GM15510 (cell line): ENCODE measurements around the gene BORCS6.

ENCODE experiments used
- POLR2A ChIP-seq: IDR thresholded peaks from 3 replicates; pipeline ENCODE4 v1.6.1; 2011; ENCODE audit warnings: borderline replicate concordance; ENCODE audit not compliant: insufficient read length; ENCODE audit errors: extremely low read depth

Gene BORCS6

DNA sequence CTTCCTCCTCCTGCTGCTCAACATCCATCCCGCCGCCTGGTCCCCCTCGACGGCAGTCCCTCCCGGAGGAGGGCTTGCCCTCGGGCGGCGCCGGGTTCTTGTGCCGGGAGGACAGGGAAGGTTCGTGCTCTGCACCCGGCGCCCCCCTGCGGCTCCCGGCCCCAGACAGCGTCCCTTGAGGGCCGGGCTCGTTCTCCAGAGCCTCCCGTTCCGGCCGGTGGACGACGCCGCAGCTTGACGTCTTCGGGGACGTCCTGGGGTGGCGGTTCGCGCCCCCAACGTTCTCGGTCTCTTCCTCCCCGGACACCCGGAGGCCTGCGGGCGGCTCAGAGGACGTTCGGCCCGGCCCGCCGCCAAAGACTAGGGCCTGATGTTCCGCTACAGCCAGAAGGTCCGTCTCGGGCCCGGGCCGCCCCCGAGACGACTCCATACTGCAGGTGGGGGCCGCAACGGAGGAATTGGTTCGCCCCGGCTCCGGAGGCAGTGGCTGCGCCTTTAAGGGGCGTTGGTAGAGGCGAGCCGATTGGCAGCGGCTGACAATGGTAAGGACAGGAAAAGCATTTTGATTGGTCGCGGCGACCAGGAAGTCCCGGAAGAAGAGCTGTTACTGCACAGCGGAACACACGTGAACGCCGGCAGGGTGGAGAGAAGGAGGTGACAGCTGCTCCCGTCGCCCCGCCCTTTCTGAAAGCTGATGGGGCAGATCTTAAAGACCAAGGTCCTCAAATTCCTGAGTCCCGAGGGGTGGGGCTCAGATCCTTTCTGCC is at the start of gene BORCS6:
BORCS6 (minus strand) TSS at position 470 of the 767 bp plus-strand sequence; CDS start at position 430, 40 bp downstream.
- peak; percentile 74 for TF ChIP-seq POLR2A

DNA sequence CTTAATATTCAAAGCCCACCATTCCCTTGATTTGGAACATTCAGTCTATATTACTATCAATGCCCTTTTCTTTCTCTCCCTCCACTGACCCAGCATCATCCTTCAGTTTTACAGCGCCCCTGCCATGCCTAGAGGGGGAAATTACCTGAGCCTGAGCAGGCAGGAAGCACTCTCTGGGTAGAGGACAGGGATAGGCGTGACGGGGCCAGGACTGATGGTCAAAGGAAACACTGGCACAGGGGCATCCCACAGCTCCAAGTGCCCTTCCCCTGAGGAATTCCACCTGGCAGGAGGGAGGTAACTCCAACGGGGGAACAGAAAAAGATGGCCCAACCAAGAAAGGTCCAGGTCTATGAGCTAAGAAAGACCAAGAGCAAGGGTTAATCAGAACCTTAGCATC is 47.9 kb upstream of the BORCS6 start:
- no peak for TF ChIP-seq POLR2A

DNA sequence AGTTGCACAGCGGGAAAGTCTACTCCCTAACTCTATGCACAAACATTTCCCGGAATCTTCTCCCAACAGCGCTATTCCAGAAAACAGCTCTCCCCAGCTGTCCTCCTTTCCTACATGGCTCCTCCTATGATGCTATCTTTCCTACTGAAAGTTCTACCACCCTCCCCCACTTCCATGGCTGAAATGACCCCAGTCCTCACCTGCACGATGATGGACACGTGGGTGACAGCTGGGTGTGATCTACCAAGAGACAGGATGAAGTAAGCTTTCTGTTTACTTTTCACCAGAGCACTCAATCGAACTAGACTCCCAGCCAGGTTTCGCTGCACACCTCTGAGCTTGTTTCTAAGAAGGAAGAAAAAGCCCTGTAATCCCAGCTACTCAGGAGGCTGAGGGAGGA is 47.2 kb upstream of the BORCS6 start:
- TF ChIP-seq POLR2A = no peak

DNA sequence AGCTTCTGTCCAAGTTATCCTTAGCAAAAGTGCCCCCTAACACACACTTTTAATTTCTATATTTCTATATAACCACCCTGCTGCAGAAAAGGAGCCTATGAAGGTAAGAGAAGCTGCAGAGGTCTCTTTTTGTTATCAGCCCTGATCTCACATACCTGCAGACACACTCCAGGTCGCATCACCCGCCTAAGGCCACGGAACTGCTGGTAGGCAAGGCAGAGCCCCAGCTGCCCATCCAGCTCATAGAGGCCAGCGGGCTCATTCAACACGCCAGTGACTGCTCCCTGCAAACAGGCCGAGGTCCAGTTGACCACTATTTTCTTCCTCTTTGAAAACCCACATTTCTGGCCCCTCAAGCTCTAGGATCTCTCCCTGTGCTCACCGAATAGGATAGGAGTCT is 45.7 kb upstream of the BORCS6 start:
- TF ChIP-seq POLR2A = no peak

DNA sequence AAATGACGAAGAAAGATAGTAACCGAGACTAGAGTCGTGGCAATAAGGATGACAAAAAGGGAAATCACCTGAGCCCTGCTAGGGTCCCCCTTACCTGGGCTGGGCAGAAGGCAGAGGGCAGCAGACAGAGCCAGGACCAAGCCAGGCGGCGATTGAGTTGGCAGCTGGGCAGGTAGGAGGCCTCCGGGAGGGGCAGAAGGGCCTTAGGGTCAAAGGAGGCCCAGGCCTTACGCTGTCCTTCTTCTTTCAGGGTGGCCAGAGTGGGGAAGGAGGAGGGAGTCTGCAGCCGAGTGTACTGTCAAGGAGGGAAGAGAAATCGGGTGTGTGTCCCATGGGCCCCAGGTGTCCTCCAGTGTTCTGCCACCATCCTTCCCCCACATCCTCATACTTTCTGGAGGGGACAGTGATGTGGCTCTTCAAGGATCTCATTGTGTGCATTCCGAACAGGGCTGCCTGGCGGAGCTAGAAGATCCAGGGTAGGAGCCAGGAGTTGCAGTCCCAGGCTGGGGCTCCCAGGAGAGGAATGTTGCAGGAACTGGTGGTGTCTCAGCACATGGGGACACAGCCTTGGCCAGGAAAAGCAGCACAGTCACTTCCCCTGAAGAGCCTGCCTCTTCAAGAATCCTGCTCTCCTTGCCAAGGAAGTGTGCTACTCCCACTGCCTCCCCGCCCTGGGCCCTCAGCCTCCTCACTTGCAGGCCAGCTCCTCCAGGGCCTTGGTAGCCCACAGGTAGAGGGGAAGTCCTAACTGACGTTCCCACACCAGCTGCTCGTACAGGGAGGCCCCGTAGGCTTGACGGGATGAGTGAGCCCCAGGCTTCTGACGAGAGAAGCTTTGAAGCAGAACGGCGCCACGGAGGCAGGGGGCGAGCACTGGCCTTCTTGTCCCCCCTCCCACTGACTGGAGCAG is 44.6 kb upstream of the BORCS6 start:
- no peak for TF ChIP-seq POLR2A

DNA sequence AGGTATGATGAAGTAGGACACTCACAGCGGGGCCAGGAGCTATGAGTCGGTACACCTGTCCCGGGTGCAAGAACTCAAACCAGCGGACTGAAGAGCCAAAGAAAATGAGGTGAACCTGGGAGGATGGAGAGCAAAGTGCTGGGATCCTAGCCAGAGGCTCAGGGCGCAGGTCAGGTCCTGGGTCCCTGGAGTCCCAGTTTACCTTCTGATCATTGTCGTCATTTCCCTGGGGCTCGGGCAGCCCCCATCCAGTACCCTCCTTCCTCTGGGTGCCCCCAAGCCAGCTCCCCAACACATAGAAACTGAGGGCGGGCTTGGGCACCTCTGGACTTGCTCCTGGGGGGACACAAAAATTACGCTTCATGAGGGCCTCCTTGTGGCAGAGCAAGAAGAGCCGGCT is 41.7 kb upstream of the BORCS6 start:
- no peak for TF ChIP-seq POLR2A

DNA sequence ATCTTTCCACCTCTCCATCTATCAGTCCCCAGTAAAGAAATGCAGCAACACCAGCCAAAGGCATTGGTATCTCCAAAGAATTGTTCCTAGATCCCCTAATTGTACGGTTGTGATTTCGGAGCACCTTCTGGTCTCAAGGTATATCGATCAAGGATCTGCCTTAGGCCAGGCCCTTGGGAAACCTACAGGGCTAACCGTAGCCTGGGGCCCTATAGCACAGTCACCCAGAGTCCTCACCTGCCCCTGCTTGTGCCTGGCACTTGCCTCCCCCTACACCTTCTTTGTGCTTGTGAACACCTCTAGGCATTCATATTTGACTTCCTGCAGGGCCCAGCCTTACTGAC is 37.2 kb upstream of the BORCS6 start:
- TF ChIP-seq POLR2A = no peak

DNA sequence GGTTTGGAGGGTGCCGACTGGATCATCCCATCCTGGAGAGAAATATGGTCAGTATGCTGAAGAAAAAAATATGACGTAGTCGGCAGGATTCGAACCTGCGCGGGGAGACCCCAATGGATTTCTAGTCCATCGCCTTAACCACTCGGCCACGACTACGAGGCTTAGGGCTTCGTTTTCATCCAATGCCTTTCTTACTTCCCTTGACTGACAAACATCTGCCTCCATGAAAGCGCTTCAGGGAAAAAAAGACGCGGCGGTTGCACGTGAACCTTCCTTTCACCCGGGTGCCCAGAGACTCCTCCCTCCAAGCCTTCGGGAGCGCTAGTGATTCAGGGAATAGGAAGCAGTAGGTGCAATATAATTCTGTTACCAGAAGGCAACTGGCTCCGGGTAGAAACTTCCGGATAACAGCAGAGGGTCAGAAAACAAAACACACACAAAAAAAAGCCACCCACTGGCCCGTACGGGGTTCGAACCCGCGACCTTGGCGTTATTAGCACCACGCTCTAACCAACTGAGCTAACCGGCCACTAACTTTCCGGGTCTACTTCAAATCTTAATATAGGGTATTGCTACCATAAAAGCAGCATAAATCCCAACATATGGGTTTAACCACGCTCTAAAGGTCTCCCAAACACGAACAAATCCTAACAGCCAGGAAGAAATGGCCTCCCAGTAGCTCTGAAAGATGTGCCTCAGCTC is 36.7 kb upstream of the BORCS6 start:
- peak; percentile 17 for TF ChIP-seq POLR2A

DNA sequence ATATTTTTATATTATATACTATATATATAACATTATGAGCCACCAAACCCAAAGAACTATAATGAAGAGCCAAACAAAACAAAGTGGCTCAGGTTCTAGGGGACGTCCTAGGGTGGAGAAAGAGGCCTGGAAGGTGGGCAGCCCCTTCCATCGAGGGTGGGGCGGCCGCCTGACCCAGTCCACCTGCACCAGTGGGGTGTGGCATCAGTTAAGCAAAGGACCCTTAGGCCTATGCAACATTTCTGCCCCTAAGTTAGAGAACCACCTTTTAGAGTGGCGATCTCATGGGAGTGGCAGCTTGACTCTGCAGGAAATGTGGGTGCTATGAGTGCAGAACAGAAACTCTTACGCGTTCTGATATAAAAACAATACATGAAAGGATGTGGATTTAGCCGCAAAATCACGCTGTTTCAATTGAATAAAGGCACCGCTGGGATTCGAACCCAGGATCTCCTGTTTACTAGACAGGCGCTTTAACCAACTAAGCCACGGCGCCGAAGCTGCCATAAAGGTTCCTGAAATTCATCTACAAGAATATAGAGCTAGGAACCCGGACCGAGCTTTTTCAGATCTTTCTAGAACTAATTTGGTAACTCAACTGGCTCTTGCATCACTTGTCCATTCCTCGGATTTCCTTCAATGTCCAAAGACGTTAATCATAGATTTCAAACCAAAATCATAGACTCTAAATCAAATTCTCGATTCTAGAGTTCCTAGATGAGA is 36.0 kb upstream of the BORCS6 start:
- TF ChIP-seq POLR2A = peak; percentile 20

DNA sequence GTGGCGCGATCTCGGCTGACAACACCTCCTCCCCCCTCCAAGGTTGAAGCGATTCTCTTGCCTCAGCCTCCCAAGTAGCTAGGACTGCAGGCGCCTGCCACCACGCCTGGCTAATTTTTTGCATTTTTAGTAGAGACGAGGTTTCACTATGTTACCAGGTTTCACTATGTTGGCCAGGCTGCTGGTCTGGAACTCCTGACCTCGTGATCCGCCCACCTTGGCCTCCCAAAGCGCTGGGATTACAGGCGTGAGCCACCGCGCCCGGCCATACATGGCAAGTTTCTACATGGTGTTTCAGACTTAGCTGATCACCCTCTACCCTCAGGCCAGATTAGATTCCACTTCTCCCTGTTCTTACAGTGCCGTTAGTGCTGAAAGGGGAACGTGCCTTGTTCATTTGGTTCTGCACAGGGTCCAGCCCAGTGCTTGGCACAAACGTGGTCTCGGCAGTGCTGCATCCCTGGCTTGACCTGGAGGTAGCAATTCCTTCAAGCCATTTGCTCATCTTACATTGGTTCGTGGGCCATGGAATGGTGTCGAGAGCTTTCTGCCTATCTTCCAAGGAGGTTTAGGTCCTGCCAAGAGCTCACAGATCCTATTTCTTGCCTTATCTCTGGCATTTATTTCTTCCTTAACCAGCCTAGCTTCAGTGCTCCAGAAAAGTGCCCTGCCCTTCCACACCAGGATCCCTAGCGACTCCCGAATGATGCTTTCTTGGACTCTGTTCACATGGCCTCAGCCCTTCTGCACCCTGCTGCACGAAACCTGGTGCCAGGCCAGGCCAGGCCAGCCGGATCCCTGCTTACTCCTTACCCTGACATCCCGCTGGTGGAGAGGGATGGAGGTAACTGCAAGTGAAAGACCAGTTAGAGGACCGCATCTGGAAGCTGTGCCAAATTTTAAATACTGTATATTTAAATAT is 35.2 kb upstream of the BORCS6 start:
- no peak for TF ChIP-seq POLR2A

DNA sequence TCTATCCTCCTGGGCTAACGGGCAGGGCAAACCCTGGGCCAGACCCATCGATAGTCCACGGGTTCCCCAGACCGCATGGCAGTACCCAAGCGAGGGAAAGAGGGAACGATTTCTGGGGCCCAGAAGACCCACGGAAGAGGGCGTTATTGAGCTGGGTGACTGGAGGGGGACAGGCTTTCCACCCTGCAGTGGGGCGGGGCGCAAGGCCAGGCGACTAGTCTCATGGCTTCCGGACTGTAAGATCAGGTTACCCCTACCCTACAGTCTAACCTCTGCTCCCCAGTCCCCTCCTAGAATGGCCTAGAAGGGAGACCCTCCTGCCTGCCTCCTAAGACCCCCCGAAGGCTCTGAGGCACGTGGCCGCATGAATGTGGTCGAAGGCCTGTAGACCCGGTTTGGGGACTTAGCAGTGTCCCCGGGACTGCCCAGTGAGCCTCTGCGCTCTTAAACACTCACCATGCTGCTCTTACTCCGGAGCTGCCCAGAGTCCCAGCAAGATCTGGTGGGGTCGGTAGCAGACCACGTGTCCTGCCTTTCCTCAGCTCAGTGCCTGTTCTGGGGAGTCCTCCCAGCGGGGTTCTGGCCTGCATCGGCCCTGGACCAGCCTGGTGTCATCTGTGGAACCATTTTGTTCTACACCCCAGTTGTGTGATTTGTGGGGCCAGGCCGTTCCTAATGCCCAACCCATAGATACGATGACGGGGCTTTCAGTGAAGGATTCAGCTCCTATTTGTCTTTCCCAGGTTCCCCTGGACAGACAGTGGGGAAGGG is 33.6 kb upstream of the BORCS6 start:
- TF ChIP-seq POLR2A = peak; percentile 32

DNA sequence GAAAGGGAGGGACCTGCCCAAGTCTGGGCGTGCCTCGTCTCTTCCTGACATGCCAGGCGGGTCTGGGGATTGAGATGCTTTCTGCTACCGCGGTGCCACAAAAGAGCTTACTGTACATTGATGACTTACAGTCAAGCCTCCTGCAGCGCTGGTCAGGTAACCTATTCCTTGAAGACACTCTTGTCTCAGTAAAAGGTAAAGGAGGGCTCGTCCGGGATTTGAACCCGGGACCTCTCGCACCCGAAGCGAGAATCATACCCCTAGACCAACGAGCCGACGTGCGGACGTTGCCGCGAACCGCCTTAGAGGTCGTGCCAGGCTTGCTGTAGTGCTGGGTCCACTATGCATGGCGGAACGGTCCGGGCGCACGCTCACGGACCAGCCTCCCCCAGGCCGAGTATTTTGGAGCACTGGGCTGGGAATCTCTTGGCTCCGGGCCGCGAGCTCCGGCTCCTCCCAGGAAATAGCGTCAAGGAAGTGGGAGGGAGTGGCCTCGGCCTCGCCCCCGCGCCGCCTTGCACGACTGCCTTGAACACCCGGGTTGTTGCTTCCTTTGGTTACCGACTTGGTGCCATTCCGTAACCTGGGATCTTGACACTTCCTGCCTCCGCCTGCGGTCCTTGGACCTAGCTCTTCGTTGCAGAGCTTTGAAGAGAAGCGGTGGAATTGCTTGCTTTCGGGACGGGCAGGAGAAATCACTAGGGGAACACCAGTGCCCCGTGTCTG is 32.8 kb upstream of the BORCS6 start:
- peak; percentile 76 for TF ChIP-seq POLR2A

DNA sequence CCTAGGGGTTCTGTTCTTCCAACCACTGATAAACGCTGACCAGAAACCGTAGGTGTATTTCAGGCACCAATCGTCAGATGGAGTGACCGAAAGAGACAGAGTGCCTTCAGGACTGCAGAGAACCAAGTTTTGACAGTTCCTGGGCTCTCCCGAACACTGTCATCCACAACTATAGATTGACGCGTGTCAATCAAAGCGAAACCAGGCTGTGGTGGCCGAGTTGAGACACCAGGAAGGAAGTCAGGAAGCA is 32.3 kb upstream of the BORCS6 start:
- TF ChIP-seq POLR2A = no peak

DNA sequence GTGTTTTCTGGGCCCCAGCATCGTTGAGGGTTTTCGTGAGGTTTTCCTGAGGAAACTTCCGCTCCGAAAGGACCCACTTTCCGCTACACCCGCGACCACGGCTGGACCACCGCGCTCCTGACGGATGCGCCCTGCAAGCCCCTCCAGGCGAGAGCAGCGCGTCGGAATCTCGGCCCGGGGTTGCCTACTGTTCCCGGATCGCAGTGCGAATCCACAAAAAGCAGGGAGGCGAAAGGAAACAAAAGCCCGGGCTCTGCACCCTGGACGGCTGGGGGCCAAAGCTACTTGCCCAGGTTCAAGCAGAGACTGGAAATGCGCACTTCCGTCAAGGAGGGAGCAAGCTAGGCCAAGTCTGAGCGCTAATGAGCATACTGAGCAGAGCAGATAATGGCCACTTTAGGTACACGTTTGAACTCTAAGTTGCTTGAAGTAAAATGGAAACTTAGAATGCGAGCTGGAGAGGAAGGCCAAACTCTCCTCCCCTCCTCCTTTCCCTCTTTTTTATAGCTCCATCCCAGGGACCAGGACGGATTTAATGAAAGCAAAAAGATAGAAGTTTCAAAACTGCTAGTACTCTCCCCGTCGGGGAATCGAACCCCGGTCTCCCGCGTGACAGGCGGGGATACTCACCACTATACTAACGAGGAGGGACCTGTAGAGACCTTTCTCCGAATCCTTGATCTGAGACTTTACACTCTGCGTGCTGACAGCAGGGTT is 31.8 kb upstream of the BORCS6 start:
- peak; percentile 11 for TF ChIP-seq POLR2A
